ENCODE data around the gene POLR3GL. TPM values are rescaled to one million over a fixed set of nuclear protein-coding genes. Genes with fewer than 3 reads are reported as not detected.
A peak's percentile ranks its signal among the peaks of the same experiment; 100 is the strongest.

Gene POLR3GL
- total and polyA plus RNA-seq, 2 donors (not counting 1 experiment from before 2014, with no cell fraction given) = 23.3 to 23.8 TPM

- Histone ChIP-seq H3K27ac (ENCODE audit: insufficient read depth, low read length) (peak overlapping the region; percentile 87), H3K79me2 (ENCODE audit: control insufficient read depth, insufficient read depth, low read length) (peaks cover 51% of the 10 kb centered on the region), H3K4me1 (ENCODE audit: control insufficient read depth, extremely low read depth, insufficient read depth, low read length) (peaks cover 10% of the 10 kb centered on the region), H3K9me3 (ENCODE audit: control insufficient read depth, insufficient read depth, low read depth, low read length) (no peaks in the 10 kb centered on the region), H3K27me3 (ENCODE audit: control insufficient read depth, insufficient read depth, low read length) (no peaks in the 10 kb centered on the region), H3K4me3 (replicated peaks in 1 of 4; ENCODE audit: control extremely low read depth in 1 of 4, insufficient read depth in 1 of 4, low read depth in 3 of 4, low read length in 4 of 4) (peak overlapping the region; percentile 75 to 95 (median 80)), H3K36me3 (ENCODE audit: control insufficient read depth, insufficient read depth, low read length) (no peaks in the 10 kb centered on the region), H3K4me2 (ENCODE audit: extremely low read depth, insufficient read depth, low read length) (peak overlapping the region; percentile 97), H2AFZ (ENCODE audit: low read length) (no peak overlapping the region), H4K20me1 (ENCODE audit: control insufficient read depth, extremely low read depth, insufficient read depth, low read length) (no peaks in the 10 kb centered on the region), H3K9ac (ENCODE audit: insufficient read depth, low read length) (peak overlapping the region; percentile 61)
- no peak for DNase-seq (ENCODE audit: low read depth in 2 of 2)
- no peak for TF ChIP-seq CTCF (conservative IDR thresholded peaks at IDR 0.05 in 1 of 2, IDR thresholded peaks at IDR 0.05 in 1 of 2; ENCODE audit: low read depth in 1 of 2, low read length in 2 of 2)
- no peak for TF ChIP-seq EZH2 (IDR thresholded peaks at IDR 0.05; ENCODE audit: low read length, missing control alignments)
These were observed 8.1 kb upstream of the POLR3GL start for GRCh38 chr1:145956361-145956760.

DNA sequence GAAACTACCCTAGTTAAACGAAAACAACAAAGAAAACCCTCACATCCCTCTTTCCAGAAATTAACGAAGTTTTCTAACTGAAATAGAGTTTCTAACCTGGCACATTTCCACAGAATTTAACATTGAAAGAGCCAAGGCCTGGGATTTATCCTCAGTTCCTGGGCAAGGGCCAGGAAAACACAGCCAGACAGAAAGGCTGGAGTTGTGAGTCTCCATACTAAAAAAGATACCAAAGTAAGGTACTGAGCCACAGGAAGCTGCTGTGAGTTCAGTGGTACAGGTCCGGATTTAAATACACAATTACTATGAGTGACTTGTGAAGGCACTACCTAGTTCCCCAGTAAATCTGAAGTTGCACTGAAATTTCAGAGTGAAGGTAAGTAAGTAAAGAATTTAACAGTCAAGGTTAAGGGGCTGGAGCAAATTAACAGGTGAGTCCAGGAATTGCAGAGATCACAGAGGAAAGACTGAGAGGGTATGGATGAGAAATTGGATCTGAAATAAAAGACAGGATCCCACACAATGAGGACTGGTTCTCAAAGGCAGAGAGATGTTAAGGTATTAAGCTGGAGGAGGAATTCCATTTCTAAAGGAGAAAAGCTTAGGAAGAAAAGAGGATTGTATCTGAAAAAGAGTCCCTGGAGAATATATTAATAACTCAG, 7.6 kb upstream of the POLR3GL start:
- no peaks in the 10 kb centered on the region for H3K9me3 ChIP-seq (ENCODE audit: control insufficient read depth, insufficient read depth, low read depth, low read length)
- H3K4me1 ChIP-seq (ENCODE audit: control insufficient read depth, extremely low read depth, insufficient read depth, low read length) = peaks cover 16% of the 10 kb centered on the region
- peak overlapping the region; percentile 87 for H3K27ac ChIP-seq (ENCODE audit: insufficient read depth, low read length)
- H3K79me2 ChIP-seq (ENCODE audit: control insufficient read depth, insufficient read depth, low read length) = peaks cover 49% of the 10 kb centered on the region
- H4K20me1 ChIP-seq (ENCODE audit: control insufficient read depth, extremely low read depth, insufficient read depth, low read length) = no peaks in the 10 kb centered on the region
- no peaks in the 10 kb centered on the region for H3K27me3 ChIP-seq (ENCODE audit: control insufficient read depth, insufficient read depth, low read length)
- TF ChIP-seq EZH2 (IDR thresholded peaks at IDR 0.05; ENCODE audit: low read length, missing control alignments) (no peak), CTCF (conservative IDR thresholded peaks at IDR 0.05 in 1 of 2, IDR thresholded peaks at IDR 0.05 in 1 of 2; ENCODE audit: low read depth in 1 of 2, low read length in 2 of 2) (no peak)
- H3K4me3 ChIP-seq (replicated peaks in 1 of 4; ENCODE audit: control extremely low read depth in 1 of 4, insufficient read depth in 1 of 4, low read depth in 3 of 4, low read length in 4 of 4) = peak overlapping the region; percentile 75 to 95 (median 80)
- H3K36me3 ChIP-seq (ENCODE audit: control insufficient read depth, insufficient read depth, low read length) = peaks cover 1% of the 10 kb centered on the region
- peak overlapping the region; percentile 97 for H3K4me2 ChIP-seq (ENCODE audit: extremely low read depth, insufficient read depth, low read length)
- H3K9ac ChIP-seq (ENCODE audit: insufficient read depth, low read length) = peak overlapping the region; percentile 61
- no peak overlapping the region for H2AFZ ChIP-seq (ENCODE audit: low read length)
- peak; percentile 54 to 65 for DNase-seq (ENCODE audit: low read depth in 2 of 2)

- peak within 1 kb of the TSS; percentile 81 for H3K9ac ChIP-seq (ENCODE audit: insufficient read depth, low read length)
- H3K4me3 ChIP-seq (replicated peaks in 1 of 4; ENCODE audit: control extremely low read depth in 1 of 4, insufficient read depth in 1 of 4, low read depth in 3 of 4, low read length in 4 of 4) = peak within 1 kb of the TSS; percentile 75 to 95 (median 80)
- H3K79me2 ChIP-seq (ENCODE audit: control insufficient read depth, insufficient read depth, low read length) = peaks cover 46% of the 10 kb centered on the region
- H3K4me1 ChIP-seq (ENCODE audit: control insufficient read depth, extremely low read depth, insufficient read depth, low read length) = peaks cover 20% of the 10 kb centered on the region
- H3K27ac ChIP-seq (ENCODE audit: insufficient read depth, low read length) = peak within 1 kb of the TSS; percentile 87
- H4K20me1 ChIP-seq (ENCODE audit: control insufficient read depth, extremely low read depth, insufficient read depth, low read length) = no peaks in the 10 kb centered on the region
- TF ChIP-seq CTCF (conservative IDR thresholded peaks at IDR 0.05 in 1 of 2, IDR thresholded peaks at IDR 0.05 in 1 of 2; ENCODE audit: low read depth in 1 of 2, low read length in 2 of 2) (no peak), EZH2 (IDR thresholded peaks at IDR 0.05; ENCODE audit: low read length, missing control alignments) (no peak)
- no peaks in the 10 kb centered on the region for H3K9me3 ChIP-seq (ENCODE audit: control insufficient read depth, insufficient read depth, low read depth, low read length)
- H3K4me2 ChIP-seq (ENCODE audit: extremely low read depth, insufficient read depth, low read length) = peak within 1 kb of the TSS; percentile 97
- H2AFZ ChIP-seq (ENCODE audit: low read length) = peak within 1 kb of the TSS; percentile 60
- DNase-seq (ENCODE audit: low read depth in 2 of 2) = peak; percentile 95 to 97
- H3K36me3 ChIP-seq (ENCODE audit: control insufficient read depth, insufficient read depth, low read length) = peaks cover 1% of the 10 kb centered on the region
- H3K27me3 ChIP-seq (ENCODE audit: control insufficient read depth, insufficient read depth, low read length) = no peaks in the 10 kb centered on the region
These were observed 6.8 kb upstream of the POLR3GL start, which contains the start of gene LIX1L for GRCh38 chr1:145957443-145958319. TSS of gene LIX1L (minus strand) at chr1:145958017. CDS start at chr1:145957927, 90 bp downstream.
